ENCODE measurements around the gene SPTSSB. TPM values are rescaled to one million over a fixed set of nuclear protein-coding genes. Genes with fewer than 3 reads are reported as not detected.

SPTSSB gene
- total and polyA plus RNA-seq, 4 donors: 0.16 to 0.39 (median 0.18) TPM; not detected in 1

DNA sequence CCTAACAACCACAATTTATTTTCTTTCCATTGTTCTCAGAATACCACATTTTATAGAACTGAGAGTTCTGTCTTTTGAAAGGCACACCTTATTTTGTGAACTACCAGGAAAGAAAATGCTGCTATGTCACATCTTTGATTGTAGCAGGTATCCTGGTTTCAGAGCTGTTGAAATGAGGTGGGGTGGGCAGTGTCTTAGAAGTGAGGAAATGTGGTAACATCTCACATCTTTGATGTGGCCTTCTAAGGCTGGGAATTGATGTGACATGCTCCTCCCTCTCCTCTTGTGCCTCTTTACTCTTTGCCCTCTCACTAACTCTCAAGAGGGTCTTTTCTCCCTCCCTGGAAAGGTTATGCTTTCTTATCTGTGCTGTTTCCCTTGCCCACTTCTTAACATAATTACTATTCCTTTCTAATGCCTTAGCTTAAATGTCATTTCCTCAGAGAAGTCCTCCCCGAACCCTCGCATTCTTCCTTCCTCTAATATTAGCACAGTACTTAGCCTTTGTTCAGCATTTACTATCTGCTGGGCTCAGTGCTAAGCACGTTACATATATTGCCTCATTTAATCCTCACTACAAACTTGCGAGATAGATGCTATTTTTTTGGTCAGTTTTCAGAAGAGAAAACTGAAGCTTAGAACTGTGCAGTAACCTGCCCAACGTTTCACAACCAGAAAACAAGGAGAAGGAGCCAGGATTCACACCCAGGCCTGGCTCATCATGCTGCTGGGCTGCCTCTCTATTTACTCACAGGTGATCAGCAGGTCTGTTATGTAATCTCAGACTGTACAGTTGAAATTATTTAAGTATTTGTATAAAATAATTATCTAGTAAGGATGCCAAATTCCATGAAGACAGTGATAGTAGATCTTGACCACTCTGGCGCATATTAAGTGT, 24.0 kb upstream of the SPTSSB start:
- Histone ChIP-seq H3K36me3 (ENCODE audit: control insufficient read depth in 1 of 2, insufficient read depth in 2 of 2, low read length in 1 of 2) (no peaks in the 10 kb centered on the region), H3K9me3 (ENCODE audit: control insufficient read depth, low read length) (no peaks in the 10 kb centered on the region), H3K27ac (ENCODE audit: low read depth in 1 of 2, low read length in 2 of 2) (no peak overlapping the region), H3K4me1 (ENCODE audit: control insufficient read depth in 1 of 2, insufficient read depth in 2 of 2, low read length in 2 of 2) (no peaks in the 10 kb centered on the region), H3K27me3 (ENCODE audit: control insufficient read depth in 1 of 2, insufficient read depth in 2 of 2, low read length in 1 of 2) (no peaks in the 10 kb centered on the region), H3K4me3 (ENCODE audit: low read length in 2 of 2) (no peak overlapping the region)
- DNase-seq: no peak
- whole genome bisulfite sequencing, 2 donors: 78 to 84% methylated on average over 6 of the region's 6 CpGs
- no peak for ATAC-seq (ENCODE audit: low FRiP score)
- intact Hi-C loops (cut with DNase I): no loop called here

GRCh38 chr3:161393803-161394202, 22.5 kb upstream of the SPTSSB start:
- H3K9me3 ChIP-seq (ENCODE audit: control insufficient read depth, low read length): no peaks in the 10 kb centered on the region
- intact Hi-C loops (cut with DNase I): no loop called here
- DNase-seq (no peak), ATAC-seq (ENCODE audit: low FRiP score) (no peak)
- no peaks in the 10 kb centered on the region for H3K36me3 ChIP-seq (ENCODE audit: control insufficient read depth in 1 of 2, insufficient read depth in 2 of 2, low read length in 1 of 2)
- no peaks in the 10 kb centered on the region for H3K4me1 ChIP-seq (ENCODE audit: control insufficient read depth in 1 of 2, insufficient read depth in 2 of 2, low read length in 2 of 2)
- 81 to 89% methylated on average over 2 of the region's 2 CpGs for WGBS, 2 donors
- H3K27me3 ChIP-seq (ENCODE audit: control insufficient read depth in 1 of 2, insufficient read depth in 2 of 2, low read length in 1 of 2): no peaks in the 10 kb centered on the region
- no peak overlapping the region for H3K27ac ChIP-seq (ENCODE audit: low read depth in 1 of 2, low read length in 2 of 2)
- no peak overlapping the region for H3K4me3 ChIP-seq (ENCODE audit: low read length in 2 of 2)

DNA sequence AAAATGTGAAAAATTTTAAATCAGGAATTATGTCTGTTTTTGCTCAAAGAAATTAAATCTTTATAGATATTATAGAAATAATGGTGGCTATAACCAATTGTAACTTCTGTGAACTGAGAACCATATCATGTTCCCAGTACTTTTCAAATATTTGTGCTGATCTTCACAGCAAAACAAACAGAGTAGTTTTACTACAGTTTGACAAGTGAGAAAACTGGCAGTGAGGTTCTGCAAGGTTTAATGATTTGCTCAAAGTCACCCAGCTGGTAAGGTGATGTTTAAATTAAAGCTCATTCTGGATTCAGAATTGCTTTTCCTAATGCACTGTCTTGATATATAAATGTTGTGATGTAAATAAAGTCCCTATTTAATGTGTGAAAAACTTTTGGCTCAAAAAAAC, 22.0 kb upstream of the SPTSSB start:
- intact Hi-C loops (cut with DNase I): no loop called here
- ATAC-seq (ENCODE audit: low FRiP score): no peak
- DNase-seq: no peak
- H3K36me3 ChIP-seq (ENCODE audit: control insufficient read depth in 1 of 2, insufficient read depth in 2 of 2, low read length in 1 of 2): no peaks in the 10 kb centered on the region
- no peaks in the 10 kb centered on the region for H3K27me3 ChIP-seq (ENCODE audit: control insufficient read depth in 1 of 2, insufficient read depth in 2 of 2, low read length in 1 of 2)
- no peak overlapping the region for H3K27ac ChIP-seq (ENCODE audit: low read depth in 1 of 2, low read length in 2 of 2)
- no peaks in the 10 kb centered on the region for H3K4me1 ChIP-seq (ENCODE audit: control insufficient read depth in 1 of 2, insufficient read depth in 2 of 2, low read length in 2 of 2)
- no peaks in the 10 kb centered on the region for H3K9me3 ChIP-seq (ENCODE audit: control insufficient read depth, low read length)
- H3K4me3 ChIP-seq (ENCODE audit: low read length in 2 of 2): no peak overlapping the region

DNA sequence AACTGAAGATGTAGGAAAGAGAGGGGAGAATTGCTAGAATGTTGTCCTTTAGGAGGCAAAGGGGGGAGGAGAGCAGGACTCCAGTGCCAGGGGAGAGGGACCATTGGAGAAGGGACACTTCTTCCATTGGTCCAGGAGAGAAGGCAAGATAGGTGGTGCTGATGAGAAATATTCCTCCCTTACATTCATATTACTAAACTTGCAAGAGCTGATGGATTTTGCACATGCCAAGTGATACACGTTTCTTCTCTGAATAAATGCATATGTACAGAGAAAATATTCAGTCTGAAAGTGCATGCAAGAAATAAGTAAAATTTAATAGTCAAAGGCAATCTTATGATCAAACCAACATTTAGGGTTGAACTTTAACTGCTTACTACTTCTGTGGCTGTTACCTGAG, 21.5 kb upstream of the SPTSSB start:
- no peaks in the 10 kb centered on the region for H3K9me3 ChIP-seq (ENCODE audit: control insufficient read depth, low read length)
- 58 to 76% methylated on average over 1 of the region's 1 CpG for WGBS, 2 donors
- intact Hi-C loops (cut with DNase I): no loop called here
- no peaks in the 10 kb centered on the region for H3K4me1 ChIP-seq (ENCODE audit: control insufficient read depth in 1 of 2, insufficient read depth in 2 of 2, low read length in 2 of 2)
- DNase-seq (no peak), ATAC-seq (ENCODE audit: low FRiP score) (no peak)
- no peaks in the 10 kb centered on the region for H3K27me3 ChIP-seq (ENCODE audit: control insufficient read depth in 1 of 2, insufficient read depth in 2 of 2, low read length in 1 of 2)
- H3K4me3 ChIP-seq (ENCODE audit: low read length in 2 of 2): no peak overlapping the region
- H3K36me3 ChIP-seq (ENCODE audit: control insufficient read depth in 1 of 2, insufficient read depth in 2 of 2, low read length in 1 of 2): no peaks in the 10 kb centered on the region
- H3K27ac ChIP-seq (ENCODE audit: low read depth in 1 of 2, low read length in 2 of 2): no peak overlapping the region

- ATAC-seq (ENCODE audit: low FRiP score) (no peak), DNase-seq (no peak)
- Histone ChIP-seq H3K27ac (ENCODE audit: low read depth in 1 of 2, low read length in 2 of 2) (no peak overlapping the region), H3K27me3 (ENCODE audit: control insufficient read depth in 1 of 2, insufficient read depth in 2 of 2, low read length in 1 of 2) (no peaks in the 10 kb centered on the region), H3K4me3 (ENCODE audit: low read length in 2 of 2) (no peak overlapping the region), H3K36me3 (ENCODE audit: control insufficient read depth in 1 of 2, insufficient read depth in 2 of 2, low read length in 1 of 2) (no peaks in the 10 kb centered on the region), H3K9me3 (ENCODE audit: control insufficient read depth, low read length) (no peaks in the 10 kb centered on the region), H3K4me1 (ENCODE audit: control insufficient read depth in 1 of 2, insufficient read depth in 2 of 2, low read length in 2 of 2) (no peaks in the 10 kb centered on the region)
- intact Hi-C loops (cut with DNase I): no loop called here
- WGBS, 2 donors: 89 to 92% methylated on average over 2 of the region's 2 CpGs
These were observed 18.9 kb upstream of the SPTSSB start for GRCh38 chr3:161390200-161390599.

- Histone ChIP-seq H3K27ac (ENCODE audit: low read depth in 1 of 2, low read length in 2 of 2) (no peak overlapping the region), H3K4me3 (ENCODE audit: low read length in 2 of 2) (no peak overlapping the region), H3K36me3 (ENCODE audit: control insufficient read depth in 1 of 2, insufficient read depth in 2 of 2, low read length in 1 of 2) (no peaks in the 10 kb centered on the region), H3K9me3 (ENCODE audit: control insufficient read depth, low read length) (no peaks in the 10 kb centered on the region), H3K27me3 (ENCODE audit: control insufficient read depth in 1 of 2, insufficient read depth in 2 of 2, low read length in 1 of 2) (no peaks in the 10 kb centered on the region), H3K4me1 (ENCODE audit: control insufficient read depth in 1 of 2, insufficient read depth in 2 of 2, low read length in 2 of 2) (no peaks in the 10 kb centered on the region)
- no peak for DNase-seq
- intact Hi-C loops (cut with DNase I): no loop called here
- no peak for ATAC-seq (ENCODE audit: low FRiP score)
- 94 to 96% methylated on average over 3 of the region's 3 CpGs for WGBS, 2 donors
These were observed 18.2 kb upstream of the SPTSSB start for GRCh38 chr3:161389445-161390035.

DNA sequence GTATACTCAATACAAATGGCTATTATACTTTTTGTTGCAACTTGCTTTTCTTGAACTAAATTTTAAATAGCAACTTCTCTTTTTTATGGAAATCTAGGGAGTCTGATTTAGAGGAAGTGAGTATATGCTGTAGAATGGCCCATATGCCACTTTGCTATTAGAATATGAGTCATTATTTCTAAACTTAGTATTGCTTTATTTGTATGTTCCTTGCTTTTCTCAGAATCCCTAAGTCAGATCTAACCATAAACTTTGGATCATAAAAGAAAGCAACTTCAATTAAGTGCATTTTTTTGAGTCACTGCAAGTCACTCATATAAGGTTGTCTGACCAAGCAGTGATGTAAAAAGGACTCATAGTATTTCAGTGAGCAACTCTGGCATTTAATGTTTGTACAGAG, 17.5 kb upstream of the SPTSSB start:
- H3K4me1 ChIP-seq (ENCODE audit: control insufficient read depth in 1 of 2, insufficient read depth in 2 of 2, low read length in 2 of 2): no peaks in the 10 kb centered on the region
- intact Hi-C loops (cut with DNase I): no loop called here
- no peaks in the 10 kb centered on the region for H3K9me3 ChIP-seq (ENCODE audit: control insufficient read depth, low read length)
- ATAC-seq (ENCODE audit: low FRiP score): no peak
- H3K4me3 ChIP-seq (ENCODE audit: low read length in 2 of 2): no peak overlapping the region
- no peaks in the 10 kb centered on the region for H3K27me3 ChIP-seq (ENCODE audit: control insufficient read depth in 1 of 2, insufficient read depth in 2 of 2, low read length in 1 of 2)
- H3K36me3 ChIP-seq (ENCODE audit: control insufficient read depth in 1 of 2, insufficient read depth in 2 of 2, low read length in 1 of 2): no peaks in the 10 kb centered on the region
- H3K27ac ChIP-seq (ENCODE audit: low read depth in 1 of 2, low read length in 2 of 2): no peak overlapping the region
- DNase-seq: no peak

GRCh38 chr3:161386991-161387770, 15.9 kb upstream of the SPTSSB start:
- ATAC-seq (ENCODE audit: low FRiP score): no peak
- intact Hi-C loops (cut with DNase I): no loop called here
- no peak overlapping the region for H3K27ac ChIP-seq (ENCODE audit: low read depth in 1 of 2, low read length in 2 of 2)
- no peak overlapping the region for H3K4me3 ChIP-seq (ENCODE audit: low read length in 2 of 2)
- no peaks in the 10 kb centered on the region for H3K4me1 ChIP-seq (ENCODE audit: control insufficient read depth in 1 of 2, insufficient read depth in 2 of 2, low read length in 2 of 2)
- H3K9me3 ChIP-seq (ENCODE audit: control insufficient read depth, low read length): no peaks in the 10 kb centered on the region
- no peaks in the 10 kb centered on the region for H3K36me3 ChIP-seq (ENCODE audit: control insufficient read depth in 1 of 2, insufficient read depth in 2 of 2, low read length in 1 of 2)
- no peaks in the 10 kb centered on the region for H3K27me3 ChIP-seq (ENCODE audit: control insufficient read depth in 1 of 2, insufficient read depth in 2 of 2, low read length in 1 of 2)
- no peak for DNase-seq
- 43 to 48% methylated on average over 4 of the region's 4 CpGs for WGBS, 2 donors
